OCI-LY3 (cell line): ENCODE measurements around the gene ERCC5.

Experiments used
- H2AFZ ChIP-seq: fragments of 200-600, 300-600 bp; shearing (Covaris generic); 2 replicates; pipeline ENCODE4 v1.6.0; 2014; ENCODE audit warnings: antibody characterized with exemption, low read depth, low read length
- H3K27ac ChIP-seq: fragments of 200-600, 300-600 bp; sonication (generic); 2 replicates; pipeline ENCODE4 v1.5.1; 2014; ENCODE audit warnings: mild to moderate bottlenecking, low read length, moderate library complexity, mixed read lengths
- H3K27me3 ChIP-seq: fragments of 200-600, 300-600 bp; sonication (generic); 2 replicates; pipeline ENCODE4 v1.6.1; 2014; ENCODE audit warnings: low read depth, low read length, mixed read lengths
- H3K36me3 ChIP-seq: fragments of 200-600, 300-600 bp; sonication (generic); replicated peaks from 2 replicates; pipeline ENCODE3; 2014; ENCODE audit warnings: low read depth, low read length, mixed read lengths
- H3K4me1 ChIP-seq: fragments of 300-600, 200-600 bp; sonication (generic); 2 replicates; pipeline ENCODE4 v1.6.1; 2014; ENCODE audit warnings: low read length, mixed read lengths
- H3K4me2 ChIP-seq: fragments of 200-600, 300-600 bp; sonication (generic); 2 replicates; pipeline ENCODE4 v1.6.1; 2014; ENCODE audit warnings: low read length, mixed read lengths
- H3K4me3 ChIP-seq: fragments of 300-600, 200-600 bp; sonication (generic); 2 replicates; pipeline ENCODE4 v1.5.1; 2014; ENCODE audit warnings: antibody characterized with exemption, mild to moderate bottlenecking, low read length, moderate library complexity
- H3K79me2 ChIP-seq: fragments of 300-600, 200-600 bp; shearing (Covaris generic); 2 replicates; pipeline ENCODE4 v1.6.1; 2014; ENCODE audit warnings: mild to moderate bottlenecking, low read length, mixed read lengths
- H3K9ac ChIP-seq: fragments of 300-600, 200-600 bp; shearing (Covaris generic); 2 replicates; pipeline ENCODE4 v1.6.0; 2014; ENCODE audit warnings: mild to moderate bottlenecking, low read length, moderate library complexity
- H3K9me3 ChIP-seq: fragments of 200-600, 300-600 bp; shearing (Covaris generic); 2 replicates; pipeline ENCODE4 v1.6.1; 2014; ENCODE audit warnings: low read length, mixed read lengths; ENCODE audit not compliant: insufficient read depth
- H4K20me1 ChIP-seq: fragments of 200-600, 300-600 bp; sonication (generic); 2 replicates; pipeline ENCODE4 v1.6.1; 2016; ENCODE audit warnings: low read length, mixed read lengths; ENCODE audit not compliant: insufficient read depth
- CTCF ChIP-seq: fragments of 200-600, 300-600 bp; sonication (generic); IDR thresholded peaks from 2 replicates; pipeline ENCODE4 v1.5.1; 2014; ENCODE audit warnings: antibody characterized with exemption, low read length, low read depth
- EZH2phosphoT487 ChIP-seq: fragments of 200-600 bp; shearing (Covaris generic); IDR thresholded peaks from 2 replicates; pipeline ENCODE4 v1.6.1; 2018; ENCODE audit warnings: antibody characterized with exemption, mixed run types, low read depth

The ERCC5 gene

GRCh38 chr13:102800145-102801041 is 45.4 kb upstream of the ERCC5 start:
- H2AFZ ChIP-seq, result peak overlapping the region; percentile 89
- peak overlapping the region; percentile 91 for H3K4me2 ChIP-seq
- H3K27me3 ChIP-seq, result no peaks in the 10 kb centered on the region
- no peaks in the 10 kb centered on the region for H3K9me3 ChIP-seq
- 0 out of 2 replicates have a peak overlapping the region, but pooled peaks have one; percentile 13 for H3K27ac ChIP-seq
- peak overlapping the region; percentile 74 for H3K9ac ChIP-seq
- H4K20me1 ChIP-seq, result no peaks in the 10 kb centered on the region
- peak overlapping the region; percentile 90 for H3K4me3 ChIP-seq
- H3K36me3 ChIP-seq, result peaks cover 3% of the 10 kb centered on the region
- H3K4me1 ChIP-seq, result peaks cover 9% of the 10 kb centered on the region
- peaks cover 13% of the 10 kb centered on the region for H3K79me2 ChIP-seq
- TF ChIP-seq CTCF (peak; percentile 76), EZH2phosphoT487 (no peak)

GRCh38 chr13:102805680-102806079 is 40.2 kb upstream of the ERCC5 start:
- Histone ChIP-seq H3K36me3 (peaks cover 20% of the 10 kb centered on the region), H3K9me3 (no peaks in the 10 kb centered on the region), H4K20me1 (no peaks in the 10 kb centered on the region), H2AFZ (no peak overlapping the region), H3K4me2 (no peak overlapping the region), H3K9ac (no peak overlapping the region), H3K4me1 (peaks cover 4% of the 10 kb centered on the region), H3K4me3 (no peak overlapping the region), H3K79me2 (peaks cover 12% of the 10 kb centered on the region), H3K27ac (no peak overlapping the region), H3K27me3 (no peaks in the 10 kb centered on the region)
- no peak for TF ChIP-seq EZH2phosphoT487
- no peak for TF ChIP-seq CTCF

GRCh38 chr13:102807699-102808098 is 38.1 kb upstream of the ERCC5 start:
- peaks cover 5% of the 10 kb centered on the region; the same call in 1 of the 2 replicates for H3K9me3 ChIP-seq
- no peak overlapping the region for H3K4me2 ChIP-seq
- no peak overlapping the region for H3K9ac ChIP-seq
- no peak overlapping the region for H3K4me3 ChIP-seq
- peaks cover 35% of the 10 kb centered on the region for H3K36me3 ChIP-seq
- TF ChIP-seq EZH2phosphoT487 (no peak), CTCF (no peak)
- no peaks in the 10 kb centered on the region for H4K20me1 ChIP-seq
- no peaks in the 10 kb centered on the region for H3K4me1 ChIP-seq
- H3K27ac ChIP-seq, result no peak overlapping the region
- no peak overlapping the region for H2AFZ ChIP-seq
- peaks cover 3% of the 10 kb centered on the region; the same call in 1 of the 2 replicates for H3K79me2 ChIP-seq
- no peaks in the 10 kb centered on the region for H3K27me3 ChIP-seq

- Histone ChIP-seq H3K4me3 (no peak overlapping the region), H4K20me1 (0 out of 2 replicates have a peak, but pooled peaks cover 7% of the 10 kb centered on the region), H3K36me3 (peaks cover 32% of the 10 kb centered on the region), H3K79me2 (peaks cover 7% of the 10 kb centered on the region; the same call in 1 of the 2 replicates), H2AFZ (no peak overlapping the region), H3K9me3 (peaks cover 5% of the 10 kb centered on the region; the same call in 1 of the 2 replicates), H3K4me1 (peaks cover 12% of the 10 kb centered on the region), H3K27me3 (no peaks in the 10 kb centered on the region), H3K9ac (no peak overlapping the region), H3K4me2 (no peak overlapping the region), H3K27ac (no peak overlapping the region)
- TF ChIP-seq CTCF (no peak), EZH2phosphoT487 (no peak)
These were observed 33.1 kb upstream of the ERCC5 start for GRCh38 chr13:102812611-102813287.
